ENCODE results near the gene EXOC2.
"Not testable (repeated sequence)": the region's sequence is repeated elsewhere in the genome, so short reads cannot be mapped to it uniquely, and the experiment has no call there.

EXOC2 gene

DNA sequence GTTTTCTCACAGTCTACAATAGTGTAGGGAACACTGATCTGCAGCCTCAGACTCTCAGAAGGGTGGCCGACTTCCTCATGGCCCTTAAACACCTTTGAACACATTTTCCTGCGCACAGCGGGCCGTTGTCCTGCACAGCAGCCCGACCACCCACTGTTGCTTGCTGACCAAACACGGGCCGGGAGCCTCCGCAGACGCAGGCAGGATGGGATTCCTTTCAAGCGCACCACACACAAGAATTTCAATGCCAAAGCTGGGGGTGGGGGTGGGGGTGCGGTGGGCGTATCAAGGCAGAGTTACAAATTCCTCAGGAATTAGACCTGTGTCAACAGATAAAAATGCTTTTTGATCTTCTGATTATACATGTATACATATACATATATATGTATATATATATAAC, 110.6 kb downstream of the EXOC2 start:
- no peak for DNase-seq

GRCh38 chr6:579339-579738, 113.6 kb downstream of the EXOC2 start:
- DNase-seq = no peak

- no peak for DNase-seq
Measured at GRCh38 chr6:572596-573265, 120.2 kb downstream of the EXOC2 start.

DNA sequence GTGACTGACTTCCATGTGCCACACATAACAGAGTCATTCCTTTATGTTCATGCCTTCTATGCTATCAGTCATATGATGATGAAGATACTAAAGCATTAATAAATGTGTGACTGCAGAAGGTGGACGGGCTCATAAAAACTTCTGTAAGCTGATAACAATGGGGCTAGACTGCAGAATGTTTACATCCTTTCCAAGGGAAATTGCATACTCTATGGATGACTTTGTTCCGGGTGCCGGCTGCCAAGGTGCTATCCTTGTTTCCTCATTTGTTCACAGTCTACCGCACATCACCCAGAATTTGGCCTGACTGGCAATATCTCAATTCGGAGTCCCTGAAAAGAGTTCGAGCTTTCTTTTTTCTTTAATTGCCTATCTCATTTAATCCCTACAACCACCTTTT, 121.0 kb downstream of the EXOC2 start:
- no peak for DNase-seq

- DNase-seq = no peak
Measured at GRCh38 chr6:570825-571224, 122.1 kb downstream of the EXOC2 start.

- no peak for DNase-seq
Measured at GRCh38 chr6:568954-569523, 123.9 kb downstream of the EXOC2 start.

- DNase-seq = no peak
Measured at GRCh38 chr6:568085-568484, 124.9 kb downstream of the EXOC2 start.

- no peak for DNase-seq
Measured at GRCh38 chr6:563863-564262, 129.1 kb downstream of the EXOC2 start.

DNA sequence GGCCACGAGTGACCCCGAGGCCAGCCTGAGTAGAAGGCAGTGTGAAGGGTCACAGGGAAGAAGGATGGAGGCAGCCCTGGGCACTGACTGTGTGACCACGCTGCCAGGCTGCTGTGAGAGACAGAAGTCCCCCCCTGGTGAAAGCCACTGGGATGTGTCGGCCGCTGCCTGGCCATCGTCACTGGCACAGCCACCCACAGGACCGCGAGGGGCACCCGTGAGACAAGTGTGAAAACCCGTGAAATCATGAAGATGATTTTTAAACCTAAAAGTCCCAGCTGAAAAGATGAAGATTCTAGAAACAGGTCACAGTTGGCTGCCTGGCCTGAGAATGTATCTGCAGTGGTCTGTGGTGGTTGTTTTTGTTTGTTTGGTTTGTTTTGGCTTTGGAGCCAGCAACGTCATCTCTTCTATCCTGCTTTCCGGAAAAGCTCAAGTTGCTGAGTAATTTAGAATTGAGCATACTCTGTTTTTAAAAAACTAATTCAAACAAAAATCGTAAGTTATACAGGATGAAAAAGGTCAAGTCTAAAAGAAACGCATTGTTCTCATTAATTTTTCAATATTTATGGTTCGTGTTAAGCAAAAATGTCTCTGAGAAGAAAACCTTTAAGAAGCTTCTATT, 130.8 kb downstream of the EXOC2 start:
- no peak for DNase-seq

- not testable (repeated sequence) for DNase-seq
Measured at GRCh38 chr6:561335-561734, 131.6 kb downstream of the EXOC2 start.

DNA sequence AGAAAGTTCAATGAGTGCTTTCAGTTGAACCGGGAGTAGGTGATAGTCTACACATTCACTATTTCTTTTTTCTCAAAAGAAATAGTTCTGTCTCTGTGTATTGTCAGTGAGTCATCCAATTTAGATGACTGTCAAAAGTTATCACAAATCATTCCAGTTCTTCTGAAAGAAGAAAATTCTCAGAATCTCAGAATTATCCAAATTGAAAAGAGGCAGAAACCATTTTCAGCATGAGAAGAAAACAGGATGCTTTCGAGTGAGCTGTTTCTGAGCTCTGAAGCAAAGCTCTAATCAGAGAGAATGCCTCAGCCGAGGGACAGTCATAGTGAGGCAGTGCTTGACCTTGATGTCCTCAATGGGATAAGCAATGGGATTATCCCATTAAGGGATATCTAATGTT, 134.0 kb downstream of the EXOC2 start:
- DNase-seq = no peak

DNA sequence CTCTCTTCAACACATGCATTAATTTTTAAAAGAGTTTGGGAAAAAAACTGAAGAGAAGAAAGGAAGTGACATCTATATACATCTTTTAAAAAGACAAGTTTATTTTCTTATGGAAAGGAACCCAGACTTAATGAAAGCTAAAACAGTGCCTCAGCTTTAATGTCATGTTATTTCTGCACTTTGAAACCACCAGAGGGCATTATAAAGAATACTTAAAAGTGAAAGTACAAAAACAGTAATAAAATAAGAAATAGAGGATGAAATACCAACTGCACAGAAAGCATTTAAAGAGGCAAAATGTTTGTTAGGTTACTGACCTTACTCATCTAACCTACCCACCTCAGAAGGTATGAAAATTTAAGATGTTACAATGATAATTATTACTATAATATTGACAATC, 134.8 kb downstream of the EXOC2 start:
- DNase-seq = no peak

GRCh38 chr6:551829-552350, 141.0 kb downstream of the EXOC2 start:
- DNase-seq = no peak

GRCh38 chr6:551405-551804, 141.5 kb downstream of the EXOC2 start:
- no peak for DNase-seq

GRCh38 chr6:549906-550305, 143.0 kb downstream of the EXOC2 start:
- no peak for DNase-seq

DNA sequence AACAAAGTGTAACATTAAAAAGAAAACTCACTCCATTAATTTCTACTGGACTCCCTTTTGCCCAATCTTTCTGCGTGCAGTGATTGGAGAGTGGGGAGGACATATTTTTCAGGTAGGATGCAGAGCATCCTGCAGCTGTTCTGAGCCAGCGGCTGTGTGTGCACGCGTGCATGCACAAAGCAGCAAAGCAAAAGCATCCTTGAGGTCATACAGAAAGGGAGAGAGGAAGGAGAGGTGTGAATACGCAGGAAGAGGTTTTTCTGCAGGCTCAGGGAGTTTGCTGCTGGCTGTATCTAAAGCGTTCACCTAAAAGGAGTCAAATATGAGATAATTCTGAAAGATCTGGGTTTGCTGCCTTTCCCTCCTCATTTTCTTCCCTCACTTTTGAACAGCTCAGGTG, 144.4 kb downstream of the EXOC2 start:
- peak; percentile 24 for DNase-seq

- no peak for DNase-seq
Measured at GRCh38 chr6:548091-548490, 144.8 kb downstream of the EXOC2 start.

- DNase-seq = no peak
Measured at GRCh38 chr6:540490-540889, 152.4 kb downstream of the EXOC2 start.

DNA sequence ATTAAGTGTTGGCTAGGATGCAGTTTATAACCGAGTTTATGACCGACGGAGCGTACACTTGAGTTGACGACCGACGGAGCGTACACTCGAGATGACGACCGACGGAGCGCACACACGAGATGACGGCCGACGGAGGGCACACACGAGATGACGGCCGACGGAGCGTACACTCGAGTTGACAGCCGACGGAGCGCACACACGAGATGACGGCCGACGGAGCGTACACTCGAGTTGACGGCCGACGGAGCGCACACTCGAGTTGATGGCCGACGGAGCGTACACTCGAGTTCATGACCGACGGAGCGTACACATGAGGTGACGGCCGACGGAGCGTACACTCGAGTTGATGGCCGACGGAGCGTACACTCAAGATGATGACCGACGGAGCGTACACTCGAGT, 155.8 kb downstream of the EXOC2 start:
- DNase-seq = no peak

- DNase-seq = no peak
Measured at GRCh38 chr6:530425-530824, 162.5 kb downstream of the EXOC2 start.

- DNase-seq = no peak
Measured at GRCh38 chr6:528989-529388, 163.9 kb downstream of the EXOC2 start.

DNA sequence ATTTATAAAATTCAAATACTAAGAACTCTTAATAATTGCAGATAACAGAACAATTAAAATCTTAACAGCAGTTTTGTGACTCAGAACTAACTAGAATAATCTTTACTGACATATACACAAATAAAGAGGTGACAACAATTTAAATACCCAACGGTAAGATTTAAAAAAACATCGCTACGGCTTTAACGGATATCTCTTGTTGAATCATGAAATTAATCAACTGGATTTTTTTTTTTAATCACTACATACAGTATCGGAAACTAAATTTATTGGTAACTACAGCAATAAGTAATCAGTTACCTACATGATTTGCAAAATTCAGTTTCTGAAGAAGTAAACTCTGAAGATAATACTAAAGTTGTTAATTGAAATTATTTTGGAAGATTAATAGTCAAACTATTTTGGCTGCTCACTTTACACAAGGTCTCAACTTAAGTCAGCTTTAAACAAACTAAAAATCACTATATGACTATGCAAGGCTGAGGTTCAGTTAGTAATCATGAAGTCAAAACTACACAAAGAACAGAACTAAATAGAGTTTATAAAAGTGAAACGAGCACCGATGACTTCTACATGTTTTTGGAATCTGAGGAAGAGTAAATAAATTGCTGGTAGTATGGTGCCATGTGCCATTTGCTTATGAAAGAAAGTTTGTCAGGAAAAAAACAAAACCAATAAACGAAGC, 164.8 kb downstream of the EXOC2 start:
- DNase-seq = no peak

DNA sequence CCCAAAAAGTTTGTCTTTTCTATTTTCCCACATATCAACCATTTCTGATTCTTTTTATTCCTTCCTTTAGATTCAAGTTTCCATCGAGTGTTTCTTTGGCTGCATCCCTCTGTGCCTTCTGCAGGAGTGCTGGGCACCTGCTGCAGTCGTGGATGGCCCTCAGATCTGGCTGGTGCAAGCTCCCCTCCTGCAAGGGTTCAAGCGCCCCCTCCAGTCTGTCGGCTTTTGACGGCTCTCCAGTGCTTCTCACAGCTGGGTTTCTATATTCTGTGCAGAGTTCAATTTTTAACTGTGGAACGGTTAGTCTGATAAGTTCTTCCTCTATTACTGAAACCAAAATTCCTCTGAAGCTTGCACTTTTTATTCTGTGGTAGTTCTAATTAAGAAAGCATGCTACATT, 168.1 kb downstream of the EXOC2 start:
- no peak for DNase-seq

DNA sequence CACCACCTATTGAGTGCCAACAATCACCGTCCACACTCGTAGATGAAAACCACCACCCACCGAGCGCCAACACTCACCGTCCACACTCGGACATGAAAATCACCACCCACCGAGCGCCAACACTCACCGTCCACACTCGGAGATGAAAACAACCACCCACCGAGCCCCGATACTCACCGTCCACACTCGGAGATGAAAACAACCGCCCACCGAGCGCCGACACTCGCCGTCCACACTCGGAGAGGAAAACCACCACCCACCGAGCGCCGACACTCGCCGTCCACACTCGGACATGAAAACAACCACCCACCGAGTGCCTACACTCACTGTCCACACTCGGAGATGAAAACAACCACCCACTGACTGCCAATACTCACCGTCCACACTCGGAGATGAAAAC, 172.1 kb downstream of the EXOC2 start:
- DNase-seq = no peak

Measured in stimulated activated naive CD4-positive, alpha-beta T cell treated with Interleukin-2 at 50 U/mL for 16 hours (primary cell).